HG02973 (cell line): Measurements from ENCODE around the gene TMEM223.
"Not testable (repeated sequence)": the region's sequence is repeated elsewhere in the genome, so short reads cannot be mapped to it uniquely, and the experiment has no call there.

Source experiments
- ATAC-seq: cut with Tn5 transposase; IDR thresholded peaks from one replicate; pipeline ENCODE4 v1.9.1; 2021; ENCODE audit warnings: moderate library complexity; ENCODE audit not compliant: unreplicated experiment

Gene TMEM223

GRCh38 chr11:62755086-62755615, 36.7 kb downstream of the TMEM223 start:
- ATAC-seq = no peak

- ATAC-seq = peak; percentile 88
Measured at GRCh38 chr11:62753736-62754603, 37.8 kb downstream of the TMEM223 start, which contains the start of gene ZBTB3. Gene ZBTB3 (minus strand): TSS chr11:62754160. CDS start chr11:62753664, 496 bp downstream.

- ATAC-seq = no peak
Measured at GRCh38 chr11:62752994-62753735, 38.6 kb downstream of the TMEM223 start.

- no peak for ATAC-seq
Measured at GRCh38 chr11:62752177-62752785, 39.5 kb downstream of the TMEM223 start.

- ATAC-seq = not testable (repeated sequence)
Measured at GRCh38 chr11:62749931-62750330, 41.9 kb downstream of the TMEM223 start.

GRCh38 chr11:62747475-62748160, 44.2 kb downstream of the TMEM223 start:
- no peak for ATAC-seq
